Astrocyte of the hippocampus (primary cell): ENCODE data around the gene GRIN2C.

ENCODE experiments used
- DNase-seq: peaks from one replicate; pipeline ENCODE4 v3.0.0; 2011; ENCODE audit warnings: low read depth, low spot score

GRIN2C gene

DNA sequence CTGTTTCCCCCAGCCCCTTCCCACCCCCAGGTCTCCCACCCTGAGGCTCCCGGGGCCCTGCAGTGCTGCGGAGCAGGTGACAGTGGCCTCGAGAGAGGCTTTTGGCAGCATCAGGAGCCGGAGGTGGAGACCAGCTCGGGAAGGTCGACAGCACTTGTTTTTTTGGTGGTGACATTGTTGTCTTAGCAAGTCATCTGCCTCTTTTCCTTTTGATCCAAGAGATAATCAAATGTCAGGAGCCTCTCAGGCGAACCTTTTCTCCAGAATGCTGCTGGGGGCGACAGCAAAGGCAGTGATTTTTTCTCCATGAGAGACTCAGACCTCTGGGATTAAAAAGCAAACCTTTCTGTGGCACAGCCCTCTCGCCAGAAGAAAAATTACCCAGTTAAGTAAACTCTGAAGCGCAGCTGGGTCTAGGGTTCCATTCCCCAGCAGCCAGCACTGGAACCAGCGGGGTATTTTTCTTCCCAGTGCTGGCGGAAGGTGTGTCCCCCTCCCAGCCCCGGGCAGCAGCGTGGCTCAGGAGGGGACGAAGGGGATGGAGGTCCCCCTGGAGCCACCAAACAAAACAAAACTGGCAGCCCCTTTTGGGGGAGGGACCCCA is 37.2 kb downstream of the GRIN2C start:
- DNase-seq, result no peak

DNA sequence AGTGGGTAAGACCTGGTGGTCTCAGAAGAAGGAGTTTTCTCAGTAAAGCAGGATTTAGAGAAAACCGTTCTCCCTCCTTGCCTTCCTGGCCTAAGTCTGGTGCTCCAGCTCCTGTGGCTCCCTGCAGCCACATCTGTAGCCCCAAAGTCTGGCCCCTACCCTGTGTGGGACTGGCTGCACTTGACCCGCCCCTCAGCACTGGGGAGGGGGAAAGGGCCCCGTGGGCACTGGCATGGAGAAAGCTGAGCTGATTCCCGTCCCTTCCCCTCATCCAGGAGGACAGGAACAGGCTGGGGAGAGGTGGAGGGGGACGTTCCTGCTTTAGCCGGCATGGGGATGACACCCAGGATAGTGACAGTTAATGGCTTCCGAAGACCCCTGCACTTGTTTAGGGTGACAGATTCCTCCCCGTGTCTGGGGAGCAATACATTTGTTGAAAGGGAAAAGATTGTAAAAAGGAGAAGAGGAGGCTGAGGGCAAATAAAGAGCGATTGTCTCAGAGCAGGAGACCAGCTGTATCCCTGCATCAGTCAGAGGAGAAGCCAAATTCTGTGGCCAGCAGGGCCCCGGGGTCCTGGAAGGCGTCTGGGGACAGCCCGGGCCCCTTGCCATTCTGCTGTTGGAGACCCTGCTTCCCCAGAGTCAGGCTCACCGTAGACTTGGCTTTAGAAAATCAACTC is 37.9 kb downstream of the GRIN2C start:
- no peak for DNase-seq

DNA sequence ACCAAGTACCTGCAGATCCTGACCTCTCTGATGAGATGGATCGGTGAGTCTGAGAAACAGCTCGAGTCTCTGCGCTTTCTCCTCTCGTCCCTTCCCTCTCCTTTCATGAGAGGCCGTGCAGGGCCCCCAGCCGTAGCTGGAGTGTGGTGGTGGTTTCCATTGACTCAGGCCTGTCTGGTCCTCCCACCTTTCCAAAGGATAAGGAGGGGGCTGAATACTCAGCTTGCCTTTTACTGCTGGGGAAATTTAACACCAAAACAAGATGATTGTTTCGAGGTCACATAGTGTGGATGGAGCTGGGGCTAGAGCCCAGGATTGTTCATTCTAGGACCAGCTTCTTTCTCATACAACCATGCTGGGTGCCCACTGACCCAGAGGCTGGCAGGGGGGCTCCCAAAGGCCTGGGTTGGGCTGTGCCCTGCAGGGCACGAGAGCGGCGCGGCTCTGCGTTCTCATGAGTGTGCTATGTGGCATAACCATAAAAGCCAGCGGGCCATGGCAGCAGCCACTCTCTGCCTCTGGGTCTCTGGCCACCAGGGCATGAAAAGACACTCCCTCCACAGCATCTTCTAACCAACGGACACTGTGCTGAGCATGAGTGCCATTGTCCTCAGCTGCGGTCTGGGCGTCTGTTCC is 39.8 kb downstream of the GRIN2C start:
- no peak for DNase-seq

DNA sequence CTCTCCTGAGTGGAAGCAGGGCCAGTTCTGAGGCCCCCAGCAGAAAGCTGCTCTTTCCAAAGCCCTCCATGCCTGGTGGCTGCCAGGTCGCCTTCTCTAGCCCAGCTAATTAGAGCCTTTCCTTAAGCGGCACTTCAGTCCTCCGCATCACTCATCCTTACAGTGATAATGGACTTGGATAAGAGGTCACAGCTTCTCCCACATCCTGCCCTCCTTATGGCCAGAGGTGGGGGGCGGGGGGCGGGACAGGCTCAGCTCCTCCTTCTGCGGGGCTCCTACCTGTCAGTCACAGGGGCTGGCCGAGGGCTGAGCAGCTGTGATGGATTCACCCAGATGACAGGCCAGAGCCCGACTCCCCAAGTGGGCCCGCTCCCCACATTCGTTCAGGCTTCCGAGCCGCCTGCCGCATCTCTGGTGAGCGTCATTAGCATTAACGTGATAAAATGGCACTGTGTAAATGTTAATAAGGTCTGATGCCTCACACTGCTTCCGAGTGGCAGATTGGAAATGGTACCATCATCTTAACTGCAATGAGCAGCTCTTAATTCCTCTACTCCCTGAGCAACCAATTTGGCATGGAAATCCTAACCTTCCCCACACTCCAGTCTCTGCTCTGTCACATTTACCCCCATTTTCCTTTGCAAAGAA is 41.3 kb downstream of the GRIN2C start:
- no peak for DNase-seq

- no peak for DNase-seq
These were observed 42.6 kb downstream of the GRIN2C start for GRCh38 chr17:74816905-74817620.

GRCh38 chr17:74815550-74816370 is 43.9 kb downstream of the GRIN2C start:
- DNase-seq, result no peak

DNA sequence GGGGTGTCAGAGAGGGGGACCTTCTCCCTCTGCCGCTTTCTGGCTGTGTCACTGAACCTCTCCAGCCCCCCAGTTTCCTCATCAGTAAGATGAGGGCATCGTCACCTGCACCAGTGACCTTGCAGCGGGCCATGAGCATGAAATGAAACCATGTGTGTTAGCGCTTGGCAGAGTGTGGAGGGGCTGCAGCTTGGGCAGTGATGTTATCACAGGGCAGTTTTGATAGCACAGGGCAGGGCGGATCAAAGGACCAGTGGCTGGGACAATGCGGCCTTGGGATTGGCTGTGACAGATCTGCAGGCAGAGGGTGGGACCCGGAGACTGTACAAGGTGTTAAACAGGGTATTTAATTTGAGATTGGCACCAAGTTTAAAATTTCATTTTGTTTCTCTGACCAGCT is 44.6 kb downstream of the GRIN2C start:
- DNase-seq, result no peak

GRCh38 chr17:74814453-74814852 is 45.2 kb downstream of the GRIN2C start:
- no peak for DNase-seq

GRCh38 chr17:74812109-74813009 is 47.3 kb downstream of the GRIN2C start:
- no peak for DNase-seq

GRCh38 chr17:74810699-74811485 is 48.8 kb downstream of the GRIN2C start:
- no peak for DNase-seq

DNA sequence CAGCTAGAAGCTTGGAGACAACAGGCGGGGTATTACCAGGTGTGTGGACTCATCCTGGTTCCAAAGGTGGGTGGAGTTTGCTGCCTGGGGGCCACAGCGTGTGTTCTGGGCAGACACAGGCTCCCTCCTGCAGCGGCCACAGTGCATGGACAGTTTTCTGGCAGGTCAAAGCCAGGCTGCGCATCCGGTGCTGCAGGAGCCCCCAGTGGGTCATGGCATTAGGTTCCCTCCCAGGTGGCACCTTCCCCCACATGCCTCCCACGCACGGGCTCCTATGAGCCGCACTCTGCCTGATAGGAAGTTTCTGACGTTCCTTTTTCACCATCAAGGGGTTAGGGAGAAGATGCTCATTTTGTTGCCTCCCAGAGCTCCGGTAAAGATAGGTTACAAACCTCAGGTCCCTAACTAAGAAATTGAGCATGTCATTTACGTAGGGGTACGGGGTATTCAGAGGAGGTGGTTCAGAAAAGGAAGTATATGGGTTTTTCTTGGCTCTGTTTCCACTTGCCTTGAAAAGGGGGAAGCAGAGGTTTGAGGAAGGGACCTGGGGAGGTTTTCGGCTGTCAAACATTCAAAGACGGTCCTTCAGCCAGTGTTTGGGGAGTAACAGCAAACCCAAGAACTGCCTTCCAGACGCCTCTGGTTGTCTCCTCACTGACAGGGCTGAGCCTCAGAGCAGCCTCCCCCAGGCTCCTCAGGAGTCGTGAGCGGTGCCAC is 50.8 kb downstream of the GRIN2C start:
- no peak for DNase-seq

GRCh38 chr17:74807925-74808324 is 51.8 kb downstream of the GRIN2C start:
- DNase-seq, result peak; percentile 56

DNA sequence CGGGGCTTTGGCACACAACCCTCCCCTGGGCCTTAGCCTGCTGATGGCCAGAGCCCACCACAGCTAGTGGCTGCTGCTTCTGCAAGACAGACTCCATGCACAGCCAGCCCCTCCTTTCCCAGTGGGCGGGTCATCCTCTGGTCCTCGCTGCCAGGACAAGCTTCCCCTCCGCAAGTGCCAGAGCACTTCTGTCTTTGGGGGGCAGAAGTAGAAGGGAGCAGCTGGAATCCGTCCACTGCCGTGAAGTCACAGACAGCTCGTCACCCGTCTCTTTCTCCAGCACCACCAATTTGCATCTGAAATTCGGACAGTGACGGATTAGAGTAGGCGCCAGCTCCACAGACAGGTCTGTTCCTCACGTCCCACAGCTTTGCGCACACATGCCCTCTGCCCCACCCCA is 52.2 kb downstream of the GRIN2C start:
- DNase-seq, result peak; percentile 17

DNA sequence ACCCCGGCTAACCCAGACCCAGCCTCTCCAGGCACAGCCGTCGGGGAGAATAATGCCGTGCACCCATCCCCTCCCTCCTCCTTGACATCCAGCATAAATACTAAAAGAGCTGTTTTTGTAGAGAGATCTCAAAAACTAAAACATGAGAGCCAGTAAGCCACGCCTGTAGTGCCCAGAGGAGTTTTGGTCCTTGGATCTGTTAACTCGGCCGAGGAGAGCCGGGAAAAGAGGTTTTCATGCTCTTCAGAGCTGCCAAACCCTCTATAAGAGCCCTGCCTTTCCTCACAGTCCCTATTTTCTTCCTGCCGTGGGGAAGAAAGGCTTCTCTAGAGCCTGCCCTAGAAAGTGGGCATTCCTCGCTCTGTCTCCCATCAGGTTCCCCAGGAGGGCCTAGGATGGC is 53.4 kb downstream of the GRIN2C start:
- DNase-seq, result no peak

- no peak for DNase-seq
These were observed 54.1 kb downstream of the GRIN2C start for GRCh38 chr17:74805591-74805991.

GRCh38 chr17:74804683-74805082 is 55.0 kb downstream of the GRIN2C start:
- DNase-seq, result no peak

- no peak for DNase-seq
These were observed 55.7 kb downstream of the GRIN2C start for GRCh38 chr17:74803971-74804370.

DNA sequence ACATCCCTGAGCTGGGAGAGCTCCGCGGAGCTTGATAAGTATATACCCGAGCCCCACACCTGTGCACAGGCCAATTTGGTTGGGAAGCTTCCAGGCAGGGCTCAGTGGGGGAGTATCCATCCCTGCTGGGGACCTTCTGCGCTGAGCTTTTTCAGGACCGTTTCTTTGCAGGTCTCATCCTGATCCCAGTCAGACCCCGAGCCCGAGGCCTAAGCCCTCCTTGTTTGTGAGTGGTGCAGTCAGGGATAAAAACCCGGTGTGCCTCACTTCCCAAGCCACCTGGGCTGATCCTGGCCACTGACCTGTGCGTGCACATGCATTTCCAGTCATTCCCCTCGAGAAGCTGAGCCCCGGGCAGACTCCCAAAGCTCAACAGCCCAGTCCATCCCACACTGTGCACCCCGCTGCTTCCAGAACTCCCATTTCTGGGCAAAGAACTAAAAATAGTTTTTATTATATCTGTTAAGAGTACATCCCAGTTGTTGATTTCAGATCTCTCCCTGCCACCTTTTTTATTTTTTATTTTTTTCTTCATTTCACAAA is 56.2 kb downstream of the GRIN2C start:
- DNase-seq, result no peak
